ENCODE data around the gene MFSD11.

DNA sequence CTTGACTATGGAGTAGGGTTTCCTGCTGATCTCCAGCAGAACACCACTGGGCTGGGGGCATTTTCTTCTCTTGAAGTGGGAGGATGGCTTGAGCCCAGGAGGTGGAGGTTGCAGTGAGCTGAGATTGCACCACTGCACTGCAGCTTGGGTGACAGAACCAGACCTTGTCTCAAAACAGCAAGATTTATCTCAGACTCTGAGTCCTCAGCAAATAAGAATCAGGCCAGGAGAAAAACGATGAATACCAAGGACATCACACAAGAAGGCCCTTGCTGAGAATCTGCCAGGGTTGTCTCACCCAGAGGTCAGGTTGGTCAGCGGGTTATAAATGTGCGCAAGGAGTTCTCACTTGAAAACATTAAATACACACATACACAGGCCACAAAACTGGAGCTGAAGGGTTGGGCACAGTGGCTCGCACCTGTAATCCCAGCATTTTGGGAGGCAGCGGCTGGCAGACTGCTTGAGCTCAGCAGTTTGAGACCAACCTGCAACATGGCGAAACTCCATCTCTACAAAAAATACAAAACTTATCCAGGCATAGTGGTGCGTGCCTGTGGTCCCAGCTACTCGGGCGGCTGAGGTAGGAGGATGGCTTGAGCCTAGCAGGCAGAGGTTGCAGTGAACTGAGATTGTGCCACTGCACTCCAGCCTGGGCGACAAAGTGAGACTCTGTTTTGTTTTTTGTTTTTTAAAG is 34.8 kb upstream of the MFSD11 start:
- TF ChIP-seq CTCF (IDR thresholded peaks at IDR 0.05) (no peak), MAFK (IDR thresholded peaks at IDR 0.05; ENCODE audit: partially characterized antibody) (no peak), NPAS2 (CRISPR knock-in tag; IDR thresholded peaks at IDR 0.05; ENCODE audit: borderline replicate concordance) (no peak), RCOR1 (IDR thresholded peaks at IDR 0.05; ENCODE audit: low read depth, low read length) (no peak), NFE2L2 (conservative IDR thresholded peaks at IDR 0.05; ENCODE audit: low read length) (no peak), EHMT2 (IDR thresholded peaks at IDR 0.05; ENCODE audit: low read depth) (no peak), FOSL2 (IDR thresholded peaks at IDR 0.05) (no peak), FOSL2 (CRISPR knock-in tag; IDR thresholded peaks at IDR 0.05) (no peak)
- TF ChIP-seq, protein P1, sequence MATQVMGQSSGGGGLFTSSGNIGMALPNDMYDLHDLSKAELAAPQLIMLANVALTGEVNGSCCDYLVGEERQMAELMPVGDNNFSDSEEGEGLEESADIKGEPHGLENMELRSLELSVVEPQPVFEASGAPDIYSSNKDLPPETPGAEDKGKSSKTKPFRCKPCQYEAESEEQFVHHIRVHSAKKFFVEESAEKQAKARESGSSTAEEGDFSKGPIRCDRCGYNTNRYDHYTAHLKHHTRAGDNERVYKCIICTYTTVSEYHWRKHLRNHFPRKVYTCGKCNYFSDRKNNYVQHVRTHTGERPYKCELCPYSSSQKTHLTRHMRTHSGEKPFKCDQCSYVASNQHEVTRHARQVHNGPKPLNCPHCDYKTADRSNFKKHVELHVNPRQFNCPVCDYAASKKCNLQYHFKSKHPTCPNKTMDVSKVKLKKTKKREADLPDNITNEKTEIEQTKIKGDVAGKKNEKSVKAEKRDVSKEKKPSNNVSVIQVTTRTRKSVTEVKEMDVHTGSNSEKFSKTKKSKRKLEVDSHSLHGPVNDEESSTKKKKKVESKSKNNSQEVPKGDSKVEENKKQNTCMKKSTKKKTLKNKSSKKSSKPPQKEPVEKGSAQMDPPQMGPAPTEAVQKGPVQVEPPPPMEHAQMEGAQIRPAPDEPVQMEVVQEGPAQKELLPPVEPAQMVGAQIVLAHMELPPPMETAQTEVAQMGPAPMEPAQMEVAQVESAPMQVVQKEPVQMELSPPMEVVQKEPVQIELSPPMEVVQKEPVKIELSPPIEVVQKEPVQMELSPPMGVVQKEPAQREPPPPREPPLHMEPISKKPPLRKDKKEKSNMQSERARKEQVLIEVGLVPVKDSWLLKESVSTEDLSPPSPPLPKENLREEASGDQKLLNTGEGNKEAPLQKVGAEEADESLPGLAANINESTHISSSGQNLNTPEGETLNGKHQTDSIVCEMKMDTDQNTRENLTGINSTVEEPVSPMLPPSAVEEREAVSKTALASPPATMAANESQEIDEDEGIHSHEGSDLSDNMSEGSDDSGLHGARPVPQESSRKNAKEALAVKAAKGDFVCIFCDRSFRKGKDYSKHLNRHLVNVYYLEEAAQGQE (IDR thresholded peaks at IDR 0.05): no peak
